ENCODE data around the gene SLC16A10.
"Not testable (repeated sequence)": the region's sequence is repeated elsewhere in the genome, so short reads cannot be mapped to it uniquely, and the experiment has no call there.

SLC16A10 gene

DNA sequence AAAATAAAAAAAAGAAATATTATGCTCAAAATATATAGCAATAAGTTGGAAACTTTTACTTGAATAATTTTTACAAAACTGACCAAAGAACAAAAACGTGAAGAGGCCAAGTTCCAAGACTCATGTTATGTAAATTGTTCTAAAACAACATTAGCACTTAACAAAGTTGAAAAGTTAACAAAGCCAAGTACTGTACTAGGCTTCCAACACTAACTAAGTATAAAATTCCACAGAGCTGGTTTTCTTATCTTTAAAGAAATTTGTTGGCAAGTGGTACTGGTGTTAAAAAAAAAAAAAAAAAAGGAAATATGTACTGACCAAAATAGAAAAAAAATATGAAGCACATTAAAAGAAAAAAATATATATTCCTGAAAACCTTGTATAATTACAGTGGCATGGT, 127.8 kb downstream of the SLC16A10 start:
- DNase-seq (ENCODE audit: low read depth, low spot score), result peak; percentile 17

DNA sequence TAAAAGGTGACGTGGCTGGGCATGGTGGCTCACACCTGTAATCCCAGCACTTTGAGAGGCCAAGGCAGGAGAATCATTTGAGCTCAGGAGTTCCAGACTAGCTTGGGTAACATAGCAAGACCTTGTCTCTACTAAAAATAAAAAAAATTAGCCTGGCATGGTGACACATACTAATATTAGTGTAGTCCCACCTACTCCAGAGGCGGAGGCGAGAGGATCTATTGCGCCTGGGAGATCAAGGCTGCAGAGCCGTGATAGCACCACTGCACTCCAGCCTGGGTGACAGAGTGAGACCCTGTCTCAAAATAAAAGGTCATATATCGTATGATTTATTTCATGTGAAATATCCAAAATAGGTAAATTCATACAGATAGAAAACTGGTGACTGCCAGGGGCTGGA, 132.5 kb downstream of the SLC16A10 start:
- no peak for DNase-seq (ENCODE audit: low read depth, low spot score)

DNA sequence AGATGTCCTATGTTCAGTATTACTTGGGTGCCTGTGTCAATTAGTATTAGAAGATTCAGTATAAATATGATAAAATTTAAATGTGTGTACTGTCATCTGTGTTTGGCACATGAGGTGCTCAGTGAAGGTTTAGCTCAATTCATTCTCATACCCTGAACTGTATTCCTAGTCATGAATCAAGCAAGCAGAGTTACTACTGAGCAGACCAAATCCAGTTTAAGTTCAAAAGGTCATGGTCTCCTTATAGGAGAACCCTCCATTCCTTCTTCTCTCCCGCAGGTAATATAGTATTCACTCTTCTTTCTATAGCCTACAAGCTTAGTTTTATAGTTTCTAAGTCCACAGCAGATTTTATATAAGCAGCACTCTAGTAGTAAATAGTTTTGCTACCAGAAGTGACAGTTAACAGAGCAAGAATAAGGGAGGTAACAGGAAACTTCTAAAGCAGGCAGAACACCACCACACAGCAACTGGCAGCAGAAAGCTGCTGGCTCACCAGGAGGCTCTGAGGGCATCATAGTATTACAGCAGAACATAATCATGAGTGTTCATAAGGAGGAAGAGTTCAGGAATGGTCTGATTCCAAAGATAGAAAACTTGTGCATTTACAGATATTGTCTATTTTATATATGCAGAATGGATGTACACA, 133.2 kb downstream of the SLC16A10 start:
- no peak for DNase-seq (ENCODE audit: low read depth, low spot score)

DNA sequence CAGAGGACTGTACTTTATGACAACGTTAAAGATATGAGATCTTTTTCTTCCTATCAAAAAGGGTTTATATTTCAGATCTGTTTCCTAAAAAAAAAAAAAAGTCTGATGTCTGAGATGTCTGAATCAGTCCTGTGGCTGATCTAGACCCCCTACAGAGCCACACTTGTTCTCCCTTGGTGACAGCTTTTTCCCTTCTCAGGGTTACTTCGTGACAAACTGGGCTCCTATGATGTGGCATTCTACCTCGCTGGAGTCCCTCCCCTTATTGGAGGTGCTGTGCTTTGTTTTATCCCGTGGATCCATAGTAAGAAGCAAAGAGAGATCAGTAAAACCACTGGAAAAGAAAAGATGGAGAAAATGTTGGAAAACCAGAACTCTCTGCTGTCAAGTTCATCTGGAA, 134.5 kb downstream of the SLC16A10 start:
- no peak for DNase-seq (ENCODE audit: low read depth, low spot score)

DNA sequence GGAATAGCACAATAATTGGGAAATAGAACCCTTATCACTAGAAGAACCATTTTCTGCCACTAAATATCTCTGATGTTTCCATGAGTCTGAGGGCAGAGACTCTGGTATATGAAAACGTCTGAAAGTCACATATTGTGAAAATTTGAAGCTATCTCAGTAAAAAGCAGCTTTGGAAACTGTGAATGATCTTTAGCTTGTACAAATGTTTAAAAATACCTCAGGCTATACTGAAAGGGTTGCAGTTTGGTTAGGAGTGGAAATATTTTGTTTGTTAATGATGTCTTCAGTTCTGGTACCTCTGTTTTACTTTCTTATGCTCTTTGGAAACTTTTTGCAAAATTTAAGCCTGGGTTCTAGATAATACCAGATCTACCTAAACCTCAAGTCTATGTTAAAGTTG, 135.0 kb downstream of the SLC16A10 start:
- no peak for DNase-seq (ENCODE audit: low read depth, low spot score)

DNA sequence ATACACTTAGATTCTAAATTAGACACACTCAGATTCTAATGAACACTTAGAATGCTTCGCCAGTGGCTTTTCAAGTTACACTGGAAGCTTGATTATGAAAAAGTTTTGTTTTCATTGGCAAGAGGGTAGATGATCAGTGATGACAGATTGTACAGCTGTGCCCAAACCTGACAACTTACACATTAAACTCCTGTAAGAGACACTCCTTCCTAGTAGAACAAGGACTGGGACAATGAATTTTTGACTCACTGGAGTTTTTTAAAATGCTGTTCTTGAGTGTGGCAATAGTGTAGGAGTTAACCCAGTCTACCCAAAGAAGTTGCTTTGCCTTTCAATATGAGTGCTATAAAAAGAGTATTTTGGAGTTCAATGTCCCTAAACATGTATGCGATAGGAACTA, 140.8 kb downstream of the SLC16A10 start:
- peak; percentile 11 for DNase-seq (ENCODE audit: low read depth, low spot score)

DNA sequence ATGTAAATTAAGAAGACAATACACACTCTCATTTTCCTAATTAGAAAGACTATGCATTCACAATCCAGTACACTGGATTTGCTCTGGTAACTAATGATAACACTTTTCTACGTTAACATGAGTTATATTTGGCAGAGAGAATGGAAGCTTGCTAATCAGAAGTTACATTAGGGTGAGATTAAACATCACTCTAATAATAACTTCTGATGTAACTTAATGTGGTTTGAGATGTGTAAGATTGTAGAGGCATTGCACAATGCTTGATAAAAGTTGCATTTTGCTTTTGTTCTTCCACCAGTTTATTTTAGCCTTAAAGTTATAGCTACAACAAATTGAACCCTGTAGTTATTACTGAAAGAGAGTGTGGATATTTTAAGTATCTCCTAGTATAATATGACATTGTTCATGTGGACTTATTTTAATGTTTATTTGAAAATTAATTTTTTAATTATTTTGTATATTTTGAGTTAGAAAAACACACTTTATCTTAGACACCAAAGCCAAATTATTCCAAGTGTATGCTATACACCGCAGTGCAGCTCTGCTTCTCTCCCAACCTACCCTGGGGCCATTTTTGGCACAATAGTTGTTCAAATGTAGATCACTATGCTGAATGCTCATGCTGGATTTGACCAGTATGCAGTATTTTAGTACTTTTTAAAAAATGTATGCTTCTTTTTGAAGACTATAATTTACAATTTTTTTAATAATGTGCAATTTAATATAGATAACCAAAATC, 143.2 kb downstream of the SLC16A10 start:
- peak; percentile 33 for DNase-seq (ENCODE audit: low read depth, low spot score)

DNA sequence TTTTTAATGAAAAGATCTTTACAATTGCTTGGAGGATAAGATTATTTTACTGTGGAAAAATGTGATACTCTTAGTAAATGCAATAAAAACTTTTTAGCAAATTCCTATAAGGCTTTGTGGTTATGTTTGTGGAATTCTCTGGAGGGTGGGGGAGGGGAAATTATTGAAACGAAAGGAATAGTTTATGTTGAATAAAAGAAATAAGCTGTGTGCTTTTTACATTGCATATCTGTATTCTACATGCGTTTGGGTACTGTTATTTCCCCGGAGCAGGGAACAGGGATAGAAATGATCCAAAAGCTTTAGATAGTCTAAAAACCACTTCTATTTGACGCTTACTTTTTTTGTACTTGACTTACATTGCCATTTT, 143.8 kb downstream of the SLC16A10 start:
- peak; percentile 16 for DNase-seq (ENCODE audit: low read depth, low spot score)

DNA sequence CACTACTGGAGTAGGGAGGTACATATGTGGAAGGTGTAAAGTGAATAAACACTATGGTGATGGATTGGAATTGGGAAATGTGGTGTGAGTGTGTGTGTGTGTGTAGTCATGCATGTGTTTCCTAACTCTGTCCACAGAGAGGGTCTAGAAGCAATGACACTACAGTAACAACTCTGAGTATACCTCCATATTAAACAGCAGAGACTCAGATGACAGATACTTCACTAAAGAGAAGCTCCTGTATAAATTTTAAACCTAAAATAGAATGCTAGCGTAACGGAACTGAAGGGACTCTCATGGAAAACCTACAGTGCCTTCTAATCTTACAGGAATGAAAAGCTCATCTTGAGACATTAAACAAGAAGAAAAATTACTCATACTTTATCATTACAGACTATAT, 150.5 kb downstream of the SLC16A10 start:
- no peak for DNase-seq (ENCODE audit: low read depth, low spot score)

DNA sequence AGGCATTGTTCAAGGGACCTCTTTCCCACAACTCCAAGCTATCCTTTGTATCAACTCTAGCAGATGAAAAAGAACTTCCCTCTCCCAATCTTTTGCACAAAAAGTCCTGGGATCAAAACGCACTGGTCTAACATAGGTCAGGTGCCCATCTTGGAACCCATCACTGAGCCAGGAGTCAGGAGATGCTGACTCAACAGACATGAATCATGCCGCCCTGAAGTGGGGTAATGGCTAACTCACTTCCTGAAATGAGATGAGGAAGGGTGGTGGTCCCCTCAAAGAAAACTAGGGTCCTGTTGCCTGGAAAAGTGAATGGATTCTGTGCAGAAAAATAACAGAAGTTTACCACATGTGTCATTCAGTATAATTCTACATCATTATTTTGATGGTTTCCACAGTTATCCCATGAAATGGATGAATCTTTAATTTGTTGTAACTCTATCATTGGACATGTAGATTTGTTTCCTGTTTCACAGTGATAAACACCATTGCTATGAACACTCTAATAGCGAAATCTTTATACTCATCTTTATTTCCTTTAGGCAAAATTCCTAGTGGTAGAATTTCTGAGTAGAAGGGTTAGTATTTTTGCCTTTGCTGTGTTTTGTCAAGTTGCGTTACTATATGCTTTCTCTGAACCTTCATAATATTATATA, 151.3 kb downstream of the SLC16A10 start:
- DNase-seq (ENCODE audit: low read depth, low spot score), result peak; percentile 32

DNA sequence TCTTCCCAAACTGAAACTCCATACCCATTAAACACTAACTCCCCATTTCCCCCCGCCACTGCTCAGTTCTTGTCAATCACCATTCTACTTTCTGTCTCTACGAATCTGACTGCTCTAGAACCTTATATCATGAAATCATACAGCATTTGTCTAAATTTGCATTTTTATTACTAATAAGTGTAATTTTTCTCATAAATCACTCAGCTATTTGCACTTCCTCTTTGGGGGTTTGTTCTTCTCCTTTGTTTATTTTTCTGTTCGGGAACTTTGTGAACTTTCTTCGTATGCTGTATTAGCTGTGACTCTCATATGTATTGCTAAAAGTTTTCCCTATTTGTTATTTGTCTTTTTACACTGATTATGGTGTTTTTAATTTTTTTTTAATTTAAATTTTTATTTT, 152.2 kb downstream of the SLC16A10 start:
- DNase-seq (ENCODE audit: low read depth, low spot score), result no peak

DNA sequence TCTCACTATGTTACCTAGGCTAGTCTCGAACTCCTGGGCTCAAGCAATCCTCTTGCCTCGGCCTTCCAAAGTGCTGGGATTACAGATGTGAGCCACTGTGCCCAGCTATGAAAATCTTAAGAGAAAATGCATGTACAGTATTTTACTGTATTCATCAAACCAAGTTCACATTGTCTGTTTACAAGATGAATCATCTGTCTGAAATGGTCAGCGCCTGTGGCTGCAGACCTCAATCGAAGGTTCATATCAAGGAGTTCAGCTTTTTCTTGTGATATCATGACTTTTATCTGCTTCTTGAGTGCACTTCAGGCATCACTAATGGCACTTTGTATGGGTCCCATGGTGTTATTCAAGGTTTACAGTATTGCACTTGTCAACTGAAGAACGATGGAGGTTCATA, 155.1 kb downstream of the SLC16A10 start:
- DNase-seq (ENCODE audit: low read depth, low spot score), result peak; percentile 64

DNA sequence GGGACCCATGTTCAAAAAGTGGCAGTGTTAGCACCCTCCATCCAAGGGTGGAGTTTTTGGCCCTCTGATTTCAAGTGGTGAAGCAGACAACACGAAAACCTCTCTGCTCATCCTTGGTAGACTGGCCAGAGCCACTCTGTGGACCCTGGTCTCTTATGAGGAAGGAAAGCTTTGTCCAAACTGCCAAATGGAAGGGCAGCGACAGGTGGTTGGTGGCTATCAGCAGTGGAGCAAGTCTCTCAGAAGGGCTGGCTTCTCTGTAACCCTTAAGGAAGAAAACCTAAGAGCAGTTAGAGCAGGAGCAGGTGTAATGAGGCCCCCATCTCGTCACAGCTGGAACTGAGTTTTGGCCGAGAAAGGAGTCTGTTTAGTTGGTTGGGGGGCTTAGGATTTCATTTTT, 155.8 kb downstream of the SLC16A10 start:
- no peak for DNase-seq (ENCODE audit: low read depth, low spot score)

DNA sequence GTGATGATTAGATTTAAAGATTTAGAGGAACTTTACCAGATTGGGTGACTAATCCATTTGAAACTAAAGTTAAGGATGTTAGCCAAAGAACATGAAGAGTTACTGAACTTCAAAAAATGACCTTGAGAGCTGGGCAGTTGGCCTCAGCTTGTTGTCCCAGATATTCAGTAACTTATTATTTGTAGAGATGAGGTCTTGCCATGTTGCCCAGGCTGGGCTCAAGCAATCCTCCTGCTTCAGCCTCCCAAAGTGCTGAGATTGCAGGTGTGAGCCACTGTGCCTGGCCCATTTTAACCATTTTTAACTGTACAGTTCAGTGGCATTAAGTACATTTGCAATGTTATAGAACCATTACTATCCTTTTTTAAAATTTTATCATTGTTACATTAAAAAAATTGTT, 161.5 kb downstream of the SLC16A10 start:
- DNase-seq (ENCODE audit: low read depth, low spot score), result no peak

DNA sequence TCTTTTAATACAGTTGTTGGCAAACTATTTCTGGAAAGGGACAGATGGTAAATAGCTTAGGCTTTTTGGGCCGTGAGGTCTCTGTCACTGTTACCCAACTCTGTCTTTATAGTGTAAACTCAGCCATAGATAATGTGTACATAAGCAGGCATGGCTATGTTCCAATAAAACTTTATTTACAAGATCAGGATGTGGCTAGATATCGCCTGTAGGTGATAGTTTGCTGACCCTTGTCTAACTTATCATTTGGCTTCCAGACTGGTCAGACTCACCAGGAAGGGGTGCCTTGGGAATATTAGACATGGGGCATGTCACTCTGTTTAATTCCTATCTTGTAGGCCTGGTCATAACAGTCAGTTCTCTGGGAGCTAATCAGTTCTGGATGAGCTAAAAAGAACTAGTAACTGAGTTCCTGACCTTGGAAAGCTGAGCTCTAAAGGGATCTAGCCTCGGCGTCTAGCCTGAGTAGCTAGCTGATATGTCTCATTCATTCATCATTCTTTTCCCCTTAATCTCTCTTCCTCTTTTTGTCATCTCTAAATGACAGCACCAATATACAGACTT, 163.6 kb downstream of the SLC16A10 start:
- DNase-seq (ENCODE audit: low read depth, low spot score), result no peak

DNA sequence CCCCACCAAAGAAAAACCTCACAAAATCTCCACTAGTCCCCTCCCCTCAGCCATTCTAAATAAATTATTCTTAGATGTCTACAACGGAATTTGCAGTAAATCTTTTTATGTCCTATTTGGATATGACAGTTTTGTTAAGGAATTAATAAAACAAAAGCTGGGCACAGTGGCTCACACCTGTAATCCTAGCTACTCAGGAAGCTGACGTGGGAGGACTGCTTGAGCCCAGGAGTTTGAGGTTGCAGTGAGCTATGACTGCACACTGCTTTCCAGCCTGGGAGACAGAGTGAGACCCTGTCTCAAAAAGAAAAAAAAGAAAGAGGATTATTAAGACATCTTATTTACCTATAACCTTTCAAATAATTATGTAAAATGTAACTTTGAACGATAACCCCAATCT, 165.4 kb downstream of the SLC16A10 start:
- DNase-seq (ENCODE audit: low read depth, low spot score), result no peak

DNA sequence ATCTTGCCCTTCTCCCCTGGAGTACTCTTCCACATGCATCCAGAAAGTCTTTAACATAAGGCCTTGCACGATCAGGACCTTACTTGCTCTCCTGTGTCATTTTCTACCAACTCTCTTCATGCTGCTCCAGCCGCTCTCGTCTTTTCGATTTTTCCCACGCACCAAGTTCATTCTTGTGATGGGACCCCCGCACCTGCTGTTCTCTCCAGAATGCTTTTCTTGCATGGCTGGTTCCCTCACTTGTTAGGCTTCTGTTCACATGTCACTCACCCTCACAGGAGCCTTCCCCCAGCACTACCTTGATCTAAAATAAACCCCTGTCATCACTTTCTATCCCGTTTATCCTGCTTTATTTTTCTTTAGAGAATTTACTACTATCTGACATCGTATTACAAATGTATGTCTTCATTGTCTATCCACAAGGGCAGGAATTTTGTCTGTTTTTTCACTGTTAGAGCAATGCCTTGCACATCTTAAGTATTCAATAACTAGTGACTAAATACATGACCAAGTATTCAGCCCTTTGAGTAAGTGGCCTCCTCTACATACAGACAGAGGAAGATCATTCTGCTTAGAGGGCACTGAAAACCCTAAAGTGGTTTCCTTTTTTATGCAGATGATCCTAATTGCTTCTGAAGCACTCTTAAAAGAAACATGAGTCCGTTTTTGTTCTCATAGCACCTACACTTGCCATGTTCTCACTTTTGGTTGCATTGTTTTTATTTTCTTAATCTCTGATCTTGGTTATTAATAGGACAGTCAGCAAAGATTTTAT, 166.9 kb downstream of the SLC16A10 start:
- DNase-seq (ENCODE audit: low read depth, low spot score), result no peak

DNA sequence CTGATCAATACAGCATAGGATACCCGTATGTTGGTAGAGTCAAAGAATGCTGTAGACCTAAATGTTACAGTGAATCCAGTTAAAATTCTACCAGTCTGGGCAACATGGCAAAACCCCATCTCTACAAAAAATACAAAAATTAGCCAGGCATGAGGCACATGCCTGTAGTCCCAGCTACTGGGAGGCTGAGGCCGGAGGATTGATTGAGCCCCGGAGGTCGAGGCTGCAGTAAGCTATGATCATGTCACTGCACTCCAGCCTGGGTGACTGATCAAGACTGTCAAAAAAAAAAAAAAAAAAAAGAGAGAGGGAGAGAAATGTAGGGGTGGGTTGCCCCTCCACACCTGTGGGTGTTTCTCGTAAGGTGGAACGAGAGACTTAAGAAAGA, 167.5 kb downstream of the SLC16A10 start:
- no peak for DNase-seq (ENCODE audit: low read depth, low spot score)

DNA sequence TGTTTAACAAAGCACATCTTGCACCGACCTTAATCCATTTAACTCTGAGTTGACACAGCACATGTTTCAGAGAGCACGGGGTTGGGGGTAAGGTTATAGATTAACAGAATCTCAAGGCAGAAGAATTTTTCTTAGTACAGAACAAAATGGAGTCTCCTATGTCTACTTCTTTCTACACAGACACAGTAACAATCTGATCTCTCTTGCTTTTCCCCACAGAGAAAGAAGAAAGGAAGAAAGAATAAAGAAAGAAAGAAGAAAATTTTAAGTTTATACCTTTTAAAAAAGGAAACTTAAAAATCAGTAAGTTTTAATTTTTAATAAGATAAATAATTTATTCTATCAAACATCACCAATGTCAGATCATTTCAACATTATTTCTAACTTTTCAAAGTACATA, 168.5 kb downstream of the SLC16A10 start:
- not testable (repeated sequence) for DNase-seq (ENCODE audit: low read depth, low spot score)

DNA sequence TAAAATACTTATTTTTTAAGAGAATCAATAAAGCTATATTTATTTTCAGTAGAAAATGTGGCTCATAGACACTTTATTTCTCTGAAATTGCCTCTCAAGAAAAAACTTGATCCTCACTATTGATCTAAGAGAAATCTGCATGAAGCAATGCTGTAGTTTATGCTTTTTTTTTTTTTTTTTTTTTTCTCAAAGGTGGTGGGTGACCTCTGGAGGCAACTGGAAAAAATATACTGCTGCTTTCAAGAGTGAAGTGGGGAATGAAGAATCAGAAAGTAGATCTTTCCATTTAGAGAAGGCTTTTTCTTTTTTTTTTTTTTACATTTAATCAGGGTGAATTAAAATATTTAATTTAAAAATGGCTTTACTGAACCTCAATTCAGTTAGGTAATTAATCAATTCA, 169.3 kb downstream of the SLC16A10 start:
- peak; percentile 12 for DNase-seq (ENCODE audit: low read depth, low spot score)

DNA sequence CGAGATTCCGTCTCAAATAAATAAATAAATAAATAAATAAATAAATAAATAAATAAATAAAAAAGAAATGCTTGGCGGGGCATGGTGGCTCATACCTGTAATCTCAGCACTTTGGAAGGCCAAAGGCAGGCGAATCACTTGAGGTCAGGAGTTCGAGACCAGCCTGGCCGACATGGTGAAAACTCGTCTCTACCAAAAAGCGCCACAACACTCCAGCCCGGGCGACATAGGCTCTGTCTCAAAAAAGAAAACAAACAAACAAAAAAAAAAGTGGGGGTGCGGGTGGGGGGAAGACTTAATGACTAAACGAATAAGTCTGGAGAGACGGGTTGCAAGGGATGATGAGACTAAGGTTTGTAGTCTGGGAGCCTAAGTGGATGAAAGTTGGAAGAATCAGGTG, 170.7 kb downstream of the SLC16A10 start:
- no peak for DNase-seq (ENCODE audit: low read depth, low spot score)

DNA sequence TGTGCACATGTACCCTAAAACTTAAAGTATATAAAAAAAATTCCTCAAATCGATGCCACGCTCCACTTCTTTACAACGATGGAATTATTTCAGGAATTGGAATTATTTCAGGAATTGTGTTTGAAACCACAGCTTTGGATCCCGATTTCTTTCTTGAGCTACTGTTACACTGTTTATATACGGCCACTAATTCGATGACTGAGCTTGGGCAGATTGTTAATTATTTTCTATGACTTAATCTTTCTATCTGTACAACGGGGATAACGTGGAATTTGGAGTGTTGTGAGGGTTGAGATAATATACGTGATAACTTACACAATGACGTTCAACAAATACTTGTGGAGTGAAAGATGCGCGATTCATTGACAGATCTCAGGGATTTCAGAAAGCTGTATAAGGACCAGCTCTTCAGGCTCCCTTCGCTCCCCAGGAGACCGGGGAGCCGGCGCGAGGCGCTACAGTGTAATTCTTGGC, 171.3 kb downstream of the SLC16A10 start:
- peak; percentile 76 for DNase-seq (ENCODE audit: low read depth, low spot score)
